WI38 (cell line): ENCODE results near the gene TMEFF1.

Experiments used
- H3K4me3 ChIP-seq: 2 replicates; pipeline ENCODE4 v1.5.1; 2011; ENCODE audit warnings: low read depth, mild to moderate bottlenecking, control low read depth, low read length
- TF ChIP-seq, protein P1 (sequence below): IDR thresholded peaks from 2 replicates; pipeline ENCODE4 v1.5.1; 2012; ENCODE audit warnings: low read depth, mild to moderate bottlenecking, control low read depth, low read length

Gene TMEFF1

DNA sequence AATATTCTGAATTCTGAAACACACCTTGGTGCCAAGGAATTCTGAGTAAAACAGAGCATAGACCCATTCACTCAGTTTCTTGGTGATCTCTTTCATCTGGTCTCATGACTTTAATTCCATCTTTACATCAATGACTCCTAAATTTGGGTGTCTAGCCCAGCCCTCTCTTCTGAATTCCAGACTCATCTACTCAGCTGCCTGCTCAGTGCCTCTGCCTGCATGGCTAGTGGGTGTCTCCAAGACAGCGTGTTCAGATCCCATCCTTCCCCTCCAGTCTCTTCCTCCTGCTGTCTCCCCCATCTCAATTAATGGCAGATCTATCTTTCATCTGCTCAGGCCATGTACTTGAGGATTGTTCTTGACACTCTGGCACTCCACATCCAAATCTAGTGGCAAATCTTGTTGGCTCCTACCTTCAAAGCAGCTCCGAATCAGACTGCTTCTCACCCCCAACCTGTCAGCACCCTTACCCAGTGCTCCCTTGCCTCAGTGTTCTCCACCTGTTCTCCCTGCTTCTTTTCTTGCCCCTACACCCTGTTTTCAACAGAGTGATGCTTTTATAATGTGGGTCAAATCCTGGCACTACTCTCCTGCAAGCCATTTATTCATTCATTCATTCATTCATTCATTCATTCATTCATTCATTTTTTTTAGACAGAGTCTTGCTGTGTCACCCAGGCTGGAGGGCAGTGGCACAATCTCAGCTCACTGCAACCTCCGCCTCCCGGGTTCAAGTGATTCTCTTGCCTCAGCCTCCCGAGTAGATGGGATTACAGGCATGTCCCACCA lies 110.3 kb downstream of the TMEFF1 start:
- TF ChIP-seq, protein P1, sequence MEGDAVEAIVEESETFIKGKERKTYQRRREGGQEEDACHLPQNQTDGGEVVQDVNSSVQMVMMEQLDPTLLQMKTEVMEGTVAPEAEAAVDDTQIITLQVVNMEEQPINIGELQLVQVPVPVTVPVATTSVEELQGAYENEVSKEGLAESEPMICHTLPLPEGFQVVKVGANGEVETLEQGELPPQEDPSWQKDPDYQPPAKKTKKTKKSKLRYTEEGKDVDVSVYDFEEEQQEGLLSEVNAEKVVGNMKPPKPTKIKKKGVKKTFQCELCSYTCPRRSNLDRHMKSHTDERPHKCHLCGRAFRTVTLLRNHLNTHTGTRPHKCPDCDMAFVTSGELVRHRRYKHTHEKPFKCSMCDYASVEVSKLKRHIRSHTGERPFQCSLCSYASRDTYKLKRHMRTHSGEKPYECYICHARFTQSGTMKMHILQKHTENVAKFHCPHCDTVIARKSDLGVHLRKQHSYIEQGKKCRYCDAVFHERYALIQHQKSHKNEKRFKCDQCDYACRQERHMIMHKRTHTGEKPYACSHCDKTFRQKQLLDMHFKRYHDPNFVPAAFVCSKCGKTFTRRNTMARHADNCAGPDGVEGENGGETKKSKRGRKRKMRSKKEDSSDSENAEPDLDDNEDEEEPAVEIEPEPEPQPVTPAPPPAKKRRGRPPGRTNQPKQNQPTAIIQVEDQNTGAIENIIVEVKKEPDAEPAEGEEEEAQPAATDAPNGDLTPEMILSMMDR, result no peak
- H3K4me3 ChIP-seq, result no peak overlapping the region

DNA sequence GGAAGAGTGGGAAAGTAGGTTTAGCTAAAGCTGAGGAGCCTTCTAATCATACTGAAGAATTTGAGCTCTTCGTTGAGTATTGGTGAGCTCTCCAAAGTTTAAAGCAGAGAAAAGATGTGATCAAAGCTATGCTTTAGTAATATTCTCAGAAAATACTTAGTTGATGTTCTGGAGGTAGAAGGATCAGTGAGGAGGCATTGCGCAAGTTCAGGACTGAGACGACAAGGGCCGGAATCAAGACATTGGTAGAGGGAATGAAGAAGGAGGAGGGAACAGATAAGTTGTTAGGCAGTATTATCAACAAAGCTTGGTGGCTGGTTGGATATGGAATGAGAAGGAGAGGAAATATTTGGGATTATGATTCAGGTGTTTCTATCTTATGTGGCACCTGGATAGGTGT lies 112.0 kb downstream of the TMEFF1 start:
- TF ChIP-seq, protein P1, result no peak
- no peak overlapping the region for H3K4me3 ChIP-seq

DNA sequence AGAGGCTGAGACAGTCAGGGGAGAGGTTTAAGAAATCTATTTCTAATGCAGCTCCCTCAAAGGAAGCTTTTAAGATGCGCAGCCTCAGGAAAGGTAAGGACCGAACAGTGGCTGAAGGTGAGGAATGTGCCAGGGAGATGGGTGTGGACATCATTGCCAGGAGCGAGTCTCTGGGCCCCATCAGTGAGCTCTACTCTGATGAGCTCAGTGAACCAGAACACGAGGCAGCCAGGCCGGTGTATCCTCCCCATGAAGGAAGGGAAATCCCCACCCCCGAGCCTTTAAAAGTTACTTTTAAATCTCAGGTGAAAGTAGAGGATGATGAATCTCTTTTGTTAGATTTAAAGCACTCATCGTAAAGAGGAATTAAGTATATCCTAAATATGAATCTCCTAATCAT lies 113.1 kb downstream of the TMEFF1 start:
- H3K4me3 ChIP-seq, result no peak overlapping the region
- TF ChIP-seq, protein P1, result no peak

DNA sequence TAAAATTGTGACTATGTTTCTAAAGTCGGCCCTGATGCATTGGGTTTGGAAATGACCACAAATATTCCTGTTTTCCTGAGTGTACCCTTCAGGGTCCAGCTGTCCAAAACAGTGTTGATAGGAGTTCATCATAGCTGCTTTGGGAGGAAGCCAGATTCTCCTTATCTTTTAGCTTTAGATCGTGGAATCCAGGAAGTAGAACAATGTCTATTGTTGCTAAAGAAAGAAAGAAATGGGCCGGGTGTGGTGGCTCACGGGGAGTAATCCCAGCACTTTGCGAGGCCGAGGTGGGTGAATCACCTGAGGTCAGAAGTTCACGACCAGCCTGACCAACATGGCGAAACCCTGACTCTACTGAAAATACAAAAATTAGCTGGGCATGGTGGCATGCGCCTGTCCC lies 114.4 kb downstream of the TMEFF1 start:
- TF ChIP-seq, protein P1, result no peak
- H3K4me3 ChIP-seq, result no peak overlapping the region

DNA sequence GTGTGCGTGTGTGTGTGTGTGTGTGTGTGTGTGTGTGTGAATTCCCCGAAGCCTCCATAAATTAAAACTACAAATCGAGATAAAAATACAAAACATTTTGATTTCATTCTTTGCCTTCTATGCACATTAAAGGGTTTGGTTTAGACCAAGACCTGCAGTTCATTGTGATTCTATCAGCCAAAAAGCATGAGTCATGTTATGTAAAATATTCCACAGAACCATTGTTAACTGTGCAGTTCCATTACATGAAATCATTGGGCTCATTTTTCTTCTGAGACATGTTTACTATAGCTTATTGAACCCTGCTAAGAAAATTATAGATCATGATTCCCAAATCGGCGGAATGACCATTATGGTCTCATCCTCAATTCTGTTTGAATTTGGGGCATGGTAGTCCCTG lies 116.6 kb downstream of the TMEFF1 start:
- TF ChIP-seq, protein P1, result no peak
- H3K4me3 ChIP-seq, result no peak overlapping the region

DNA sequence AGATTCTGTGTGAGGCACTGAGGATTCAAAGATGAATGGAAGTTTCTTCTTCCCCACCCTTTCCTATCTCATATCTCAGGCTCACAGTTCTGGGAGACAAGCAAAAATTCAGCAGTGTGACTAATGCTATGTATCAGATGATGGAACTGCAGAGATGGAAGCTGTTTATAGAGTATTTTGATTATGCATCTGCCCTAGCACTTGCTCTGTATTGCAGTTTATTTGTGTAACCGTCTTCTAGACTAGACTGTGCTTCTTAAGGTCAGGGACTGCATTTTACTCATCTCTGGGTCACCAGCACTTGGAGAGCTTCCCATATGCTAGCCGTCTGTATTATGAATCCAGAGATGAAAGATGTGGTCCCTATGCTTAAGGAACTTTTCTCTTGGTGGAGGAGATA lies 117.5 kb downstream of the TMEFF1 start:
- TF ChIP-seq, protein P1, result no peak
- H3K4me3 ChIP-seq, result no peak overlapping the region

DNA sequence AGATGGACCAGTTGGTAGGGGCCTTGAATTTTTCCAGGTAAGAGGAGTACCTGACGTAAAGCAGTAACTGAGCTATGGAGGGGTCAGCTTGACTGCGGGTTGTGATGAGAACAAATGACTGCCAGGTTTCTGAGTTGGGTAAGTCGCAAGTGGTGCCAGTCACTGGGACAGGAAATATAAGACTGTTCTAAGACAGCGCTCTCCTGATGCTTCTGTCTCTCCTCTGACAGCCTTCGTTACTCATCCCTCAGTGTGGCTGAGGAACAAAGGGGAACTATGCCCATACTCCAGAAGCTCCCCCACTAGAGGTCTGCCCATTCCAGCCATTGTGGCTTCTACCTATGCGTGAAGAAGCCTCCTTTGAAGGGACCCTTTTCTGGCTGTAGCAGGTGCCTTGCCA lies 118.2 kb downstream of the TMEFF1 start:
- TF ChIP-seq, protein P1, result no peak
- H3K4me3 ChIP-seq, result no peak overlapping the region
